Choroid plexus epithelial cell (primary cell): Measurements from ENCODE around the gene SCYGR2.

Experiments
- DNase-seq: peaks from one replicate; pipeline ENCODE4 v3.0.0-alpha.2; 2010; ENCODE audit warnings: low read depth
- H3K4me3 ChIP-seq: 2 replicates; pipeline ENCODE4 v1.5.1; 2011; ENCODE audit warnings: low read depth, mild to moderate bottlenecking, control low read depth, low read length, moderate library complexity
- CTCF ChIP-seq: conservative IDR thresholded peaks from 2 replicates; pipeline ENCODE4 v1.5.1; 2011; ENCODE audit warnings: low read depth, mild to moderate bottlenecking, control low read depth, inconsistent platforms, low read length, moderate library complexity

SCYGR2 gene

DNA sequence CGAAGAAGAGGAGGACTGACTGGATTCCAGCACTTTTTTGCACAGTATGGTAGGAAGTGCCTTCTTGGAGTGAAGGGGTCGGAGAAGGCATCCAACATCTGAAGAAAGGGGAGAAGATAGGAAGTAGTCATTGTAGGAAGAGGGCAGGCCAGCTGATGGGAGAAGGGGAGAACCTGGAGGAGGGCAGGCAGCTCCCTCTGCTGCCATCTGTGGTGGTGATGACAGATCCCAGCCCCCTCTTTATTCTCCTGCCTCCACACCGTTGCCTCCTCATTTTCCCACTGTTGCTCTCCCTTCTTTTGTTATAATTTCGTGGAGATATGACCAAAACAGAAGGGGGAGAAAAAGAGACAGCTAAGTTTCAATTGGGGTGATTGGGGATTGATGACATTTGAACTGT, 2.9 kb upstream of the SCYGR2 start:
- H3K4me3 ChIP-seq, result no peak overlapping the region
- DNase-seq, result no peak
- no peak for TF ChIP-seq CTCF

- DNase-seq, result no peak
- no peak for TF ChIP-seq CTCF
- H3K4me3 ChIP-seq, result no peak overlapping the region
Measured at GRCh38 chr2:227597036-227597435, 1.7 kb upstream of the SCYGR2 start.

DNA sequence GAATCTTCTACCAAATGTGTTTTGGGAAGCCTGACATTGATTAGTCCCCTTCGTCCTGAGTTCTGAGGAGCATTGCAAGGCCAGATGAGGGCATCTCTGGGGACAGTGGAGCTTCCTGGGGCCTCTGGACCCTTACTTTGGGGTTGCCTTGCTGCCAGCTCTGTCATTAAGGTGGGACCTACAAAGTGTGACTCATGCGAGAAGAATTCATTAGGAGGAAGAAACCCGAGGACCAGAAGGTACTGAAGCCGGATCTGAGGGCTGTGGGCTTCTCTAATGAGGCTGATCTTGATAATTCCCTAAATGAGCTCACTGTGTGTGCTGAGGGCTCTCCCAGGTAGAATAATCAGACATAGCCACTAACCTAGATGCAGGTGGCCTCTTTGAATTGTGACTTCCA, 695 bp upstream of the SCYGR2 start:
- peak; percentile 22 for DNase-seq
- no peak for TF ChIP-seq CTCF
- H3K4me3 ChIP-seq, result no peak overlapping the region

DNA sequence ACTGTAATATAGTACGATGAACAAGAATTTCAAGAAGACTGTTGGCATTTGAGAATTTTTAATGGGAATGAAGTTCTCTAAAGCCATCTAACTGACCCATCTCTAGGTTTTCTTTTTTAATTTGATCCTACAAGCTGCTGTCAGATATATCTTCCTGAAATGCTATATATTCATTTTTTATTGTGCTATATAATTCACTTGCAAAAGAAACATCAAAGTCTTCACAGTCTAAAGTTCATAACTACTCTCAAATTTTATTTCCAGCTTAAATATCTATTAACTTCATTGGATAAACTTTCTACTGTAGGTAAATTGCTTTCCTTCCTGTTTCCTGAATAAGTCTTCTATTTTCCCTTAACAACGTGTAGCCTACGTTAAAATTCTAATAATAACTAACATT, 3.7 kb downstream of the SCYGR2 start:
- no peak for TF ChIP-seq CTCF
- DNase-seq, result no peak
- no peak overlapping the region for H3K4me3 ChIP-seq

GRCh38 chr2:227606476-227606875, 7.8 kb downstream of the SCYGR2 start:
- no peak for DNase-seq
- no peak for TF ChIP-seq CTCF
- H3K4me3 ChIP-seq, result no peak overlapping the region

- no peak overlapping the region for H3K4me3 ChIP-seq
- no peak for DNase-seq
- TF ChIP-seq CTCF, result no peak
Measured at GRCh38 chr2:227607941-227608340, 9.2 kb downstream of the SCYGR2 start.

GRCh38 chr2:227608561-227609338, 10.1 kb downstream of the SCYGR2 start:
- no peak overlapping the region for H3K4me3 ChIP-seq
- no peak for DNase-seq
- no peak for TF ChIP-seq CTCF
